ENCODE measurements around the gene NIPAL3.

The NIPAL3 gene

DNA sequence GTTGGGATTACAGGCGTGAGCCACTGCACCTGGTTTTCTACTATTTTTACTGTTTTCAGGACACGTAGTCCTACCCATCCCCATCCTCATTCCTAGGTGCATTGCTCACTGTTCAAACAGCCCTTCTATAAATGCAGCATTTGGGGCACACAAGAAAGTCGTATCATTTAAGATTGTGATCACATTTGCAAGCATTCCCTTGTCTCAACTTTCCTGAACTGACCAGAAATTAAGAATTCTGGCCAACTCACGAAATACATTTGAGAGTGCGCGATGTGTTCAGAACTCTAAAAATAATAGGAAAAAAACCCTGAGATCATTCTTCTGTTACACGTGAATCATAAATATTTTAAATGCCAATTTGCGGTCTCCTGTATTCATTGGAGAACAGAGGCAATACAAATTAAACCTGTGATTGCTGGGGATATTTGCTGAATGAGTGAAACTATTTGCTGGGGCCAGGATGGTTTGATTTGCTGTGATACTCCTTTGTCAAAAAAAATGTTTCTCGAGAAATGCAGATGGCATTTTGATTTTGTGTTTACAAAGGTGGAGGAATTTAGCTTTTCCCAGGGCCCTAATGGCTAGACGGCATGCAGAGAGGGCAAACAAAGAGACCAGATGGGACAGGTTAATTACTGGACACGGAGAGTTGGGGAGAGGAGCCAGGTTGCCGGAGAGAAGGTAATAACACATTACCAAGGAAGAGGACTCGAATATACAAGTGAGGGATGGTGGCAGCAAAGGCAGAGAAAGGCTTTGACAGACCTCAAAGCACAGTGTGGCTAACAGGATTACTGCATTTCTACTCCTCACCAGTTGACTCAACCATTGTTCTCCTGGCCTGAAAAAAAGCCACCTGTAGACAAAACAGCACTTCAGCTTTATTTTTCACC is 40.5 kb upstream of the NIPAL3 start:
- Histone ChIP-seq H3K4me2 (ENCODE audit: low read depth, low read length, poor library complexity, severe bottlenecking) (no peak overlapping the region), H3K36me3 (ENCODE audit: low read length) (no peaks in the 10 kb centered on the region), H3K9ac (ENCODE audit: low read length) (no peak overlapping the region), H3K4me3 (ENCODE audit: insufficient read depth, low read length, poor library complexity, severe bottlenecking) (no peak overlapping the region), H3K9me3 (ENCODE audit: insufficient read depth, low read length) (no peaks in the 10 kb centered on the region), H3K27ac (ENCODE audit: low read depth, low read length) (no peak overlapping the region), H2AFZ (ENCODE audit: low read depth, low read length, severe bottlenecking) (no peak overlapping the region), H3K79me2 (ENCODE audit: insufficient read depth, low read length) (no peaks in the 10 kb centered on the region), H3K9me2 (replicated peaks; ENCODE audit: insufficient read depth, low read length) (no peaks in the 10 kb centered on the region), H3F3A (ENCODE audit: insufficient read depth) (no peaks in the 10 kb centered on the region), H4K20me1 (ENCODE audit: low read depth, low read length) (no peaks in the 10 kb centered on the region), H3K27me3 (ENCODE audit: low read length) (no peaks in the 10 kb centered on the region)
- TF ChIP-seq, protein P1, sequence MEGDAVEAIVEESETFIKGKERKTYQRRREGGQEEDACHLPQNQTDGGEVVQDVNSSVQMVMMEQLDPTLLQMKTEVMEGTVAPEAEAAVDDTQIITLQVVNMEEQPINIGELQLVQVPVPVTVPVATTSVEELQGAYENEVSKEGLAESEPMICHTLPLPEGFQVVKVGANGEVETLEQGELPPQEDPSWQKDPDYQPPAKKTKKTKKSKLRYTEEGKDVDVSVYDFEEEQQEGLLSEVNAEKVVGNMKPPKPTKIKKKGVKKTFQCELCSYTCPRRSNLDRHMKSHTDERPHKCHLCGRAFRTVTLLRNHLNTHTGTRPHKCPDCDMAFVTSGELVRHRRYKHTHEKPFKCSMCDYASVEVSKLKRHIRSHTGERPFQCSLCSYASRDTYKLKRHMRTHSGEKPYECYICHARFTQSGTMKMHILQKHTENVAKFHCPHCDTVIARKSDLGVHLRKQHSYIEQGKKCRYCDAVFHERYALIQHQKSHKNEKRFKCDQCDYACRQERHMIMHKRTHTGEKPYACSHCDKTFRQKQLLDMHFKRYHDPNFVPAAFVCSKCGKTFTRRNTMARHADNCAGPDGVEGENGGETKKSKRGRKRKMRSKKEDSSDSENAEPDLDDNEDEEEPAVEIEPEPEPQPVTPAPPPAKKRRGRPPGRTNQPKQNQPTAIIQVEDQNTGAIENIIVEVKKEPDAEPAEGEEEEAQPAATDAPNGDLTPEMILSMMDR (IDR thresholded peaks at IDR 0.05; ENCODE audit: insufficient read depth, low read length, poor library complexity, severe bottlenecking), result no peak
- TF ChIP-seq EZH2phosphoT487 (conservative IDR thresholded peaks at IDR 0.05; ENCODE audit: low read length), result no peak

DNA sequence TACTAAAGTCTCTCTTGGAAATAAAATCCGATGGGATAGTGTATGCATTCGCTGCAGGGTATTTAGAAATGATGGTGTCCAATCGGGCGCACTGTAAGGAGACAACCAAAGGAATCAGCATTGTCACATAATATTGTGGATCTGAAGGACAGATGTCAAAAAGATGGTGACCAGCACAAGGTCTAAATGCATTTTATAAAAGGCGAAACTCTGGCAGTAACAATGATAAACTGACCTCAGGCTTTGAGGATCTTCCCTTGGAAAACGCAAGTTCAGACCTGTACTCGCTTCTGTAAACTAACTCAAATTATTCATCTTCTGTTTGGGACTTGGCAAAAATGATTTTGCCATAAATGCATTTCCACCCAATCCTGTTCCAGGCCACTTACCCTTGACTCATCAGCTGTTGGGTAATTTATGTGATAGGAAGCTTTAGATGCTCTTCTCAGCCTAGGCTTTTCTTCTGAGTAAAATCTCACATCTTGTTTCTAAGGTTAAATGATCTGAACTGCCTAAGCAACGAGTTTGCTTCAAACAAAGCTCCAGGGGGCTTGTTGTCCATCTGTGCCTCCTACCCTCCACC is 35.8 kb upstream of the NIPAL3 start:
- H3K27me3 ChIP-seq (ENCODE audit: low read length), result no peaks in the 10 kb centered on the region
- no peaks in the 10 kb centered on the region for H3K9me2 ChIP-seq (replicated peaks; ENCODE audit: insufficient read depth, low read length)
- H3K9ac ChIP-seq (ENCODE audit: low read length), result no peak overlapping the region
- no peaks in the 10 kb centered on the region for H3K9me3 ChIP-seq (ENCODE audit: insufficient read depth, low read length)
- H2AFZ ChIP-seq (ENCODE audit: low read depth, low read length, severe bottlenecking), result no peak overlapping the region
- no peaks in the 10 kb centered on the region for H3K36me3 ChIP-seq (ENCODE audit: low read length)
- TF ChIP-seq EZH2phosphoT487 (conservative IDR thresholded peaks at IDR 0.05; ENCODE audit: low read length), result no peak
- TF ChIP-seq, protein P1 (IDR thresholded peaks at IDR 0.05; ENCODE audit: insufficient read depth, low read length, poor library complexity, severe bottlenecking), result no peak
- no peaks in the 10 kb centered on the region for H3K79me2 ChIP-seq (ENCODE audit: insufficient read depth, low read length)
- H3K27ac ChIP-seq (ENCODE audit: low read depth, low read length), result no peak overlapping the region
- no peak overlapping the region for H3K4me3 ChIP-seq (ENCODE audit: insufficient read depth, low read length, poor library complexity, severe bottlenecking)
- H4K20me1 ChIP-seq (ENCODE audit: low read depth, low read length), result no peaks in the 10 kb centered on the region
- no peaks in the 10 kb centered on the region for H3F3A ChIP-seq (ENCODE audit: insufficient read depth)
- no peak overlapping the region for H3K4me2 ChIP-seq (ENCODE audit: low read depth, low read length, poor library complexity, severe bottlenecking)

DNA sequence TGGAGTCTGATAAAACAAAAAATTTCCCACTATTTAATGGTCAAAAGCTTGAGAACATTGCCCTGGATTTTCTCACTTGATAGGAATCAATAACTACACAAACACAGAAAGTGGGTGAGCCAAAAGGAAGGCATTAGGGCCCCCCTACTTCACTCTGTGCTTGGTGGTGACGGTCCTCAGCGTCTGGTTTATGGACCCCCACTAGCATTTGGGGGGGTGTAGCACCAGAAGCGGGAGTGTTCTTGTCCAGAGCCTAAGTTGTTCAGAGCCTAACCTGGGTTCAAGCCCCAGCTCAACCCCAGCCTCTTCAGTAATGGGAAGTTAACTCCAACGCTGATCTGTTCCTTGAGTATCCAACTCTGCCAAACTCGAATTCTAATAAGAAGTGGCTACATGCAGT is 35.1 kb upstream of the NIPAL3 start:
- H3K4me3 ChIP-seq (ENCODE audit: insufficient read depth, low read length, poor library complexity, severe bottlenecking), result no peak overlapping the region
- H3K27me3 ChIP-seq (ENCODE audit: low read length), result no peaks in the 10 kb centered on the region
- TF ChIP-seq EZH2phosphoT487 (conservative IDR thresholded peaks at IDR 0.05; ENCODE audit: low read length), result no peak
- TF ChIP-seq, protein P1 (IDR thresholded peaks at IDR 0.05; ENCODE audit: insufficient read depth, low read length, poor library complexity, severe bottlenecking), result no peak
- no peaks in the 10 kb centered on the region for H3K9me3 ChIP-seq (ENCODE audit: insufficient read depth, low read length)
- no peaks in the 10 kb centered on the region for H4K20me1 ChIP-seq (ENCODE audit: low read depth, low read length)
- no peak overlapping the region for H2AFZ ChIP-seq (ENCODE audit: low read depth, low read length, severe bottlenecking)
- H3K79me2 ChIP-seq (ENCODE audit: insufficient read depth, low read length), result no peaks in the 10 kb centered on the region
- H3F3A ChIP-seq (ENCODE audit: insufficient read depth), result no peaks in the 10 kb centered on the region
- no peak overlapping the region for H3K9ac ChIP-seq (ENCODE audit: low read length)
- H3K9me2 ChIP-seq (replicated peaks; ENCODE audit: insufficient read depth, low read length), result no peaks in the 10 kb centered on the region
- H3K4me2 ChIP-seq (ENCODE audit: low read depth, low read length, poor library complexity, severe bottlenecking), result no peak overlapping the region
- H3K36me3 ChIP-seq (ENCODE audit: low read length), result no peaks in the 10 kb centered on the region
- no peak overlapping the region for H3K27ac ChIP-seq (ENCODE audit: low read depth, low read length)

All from SU-DHL-6 (cell line).